ENCODE results near the gene HDAC4.

DNA sequence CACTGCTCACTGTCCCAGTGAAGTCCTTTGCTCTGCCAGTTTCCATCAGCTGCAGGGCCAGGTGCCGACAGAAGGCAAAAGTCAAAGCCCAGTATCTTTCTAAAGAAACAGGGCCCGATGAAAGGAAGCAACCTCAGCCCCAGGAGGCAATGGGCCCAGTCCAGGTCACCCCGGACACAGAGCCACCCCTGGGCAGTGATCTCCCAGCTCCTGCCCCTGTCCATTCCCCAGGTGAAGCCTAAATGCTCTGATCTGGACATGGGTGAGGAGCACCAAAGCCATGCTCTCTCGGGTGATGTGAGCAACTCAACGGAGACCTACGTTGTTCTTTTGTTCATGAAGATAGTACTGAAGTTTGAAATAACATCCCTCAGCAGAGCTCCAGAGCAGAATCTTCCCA lies 61.6 kb downstream of the HDAC4 start:
- TF ChIP-seq, protein P1, sequence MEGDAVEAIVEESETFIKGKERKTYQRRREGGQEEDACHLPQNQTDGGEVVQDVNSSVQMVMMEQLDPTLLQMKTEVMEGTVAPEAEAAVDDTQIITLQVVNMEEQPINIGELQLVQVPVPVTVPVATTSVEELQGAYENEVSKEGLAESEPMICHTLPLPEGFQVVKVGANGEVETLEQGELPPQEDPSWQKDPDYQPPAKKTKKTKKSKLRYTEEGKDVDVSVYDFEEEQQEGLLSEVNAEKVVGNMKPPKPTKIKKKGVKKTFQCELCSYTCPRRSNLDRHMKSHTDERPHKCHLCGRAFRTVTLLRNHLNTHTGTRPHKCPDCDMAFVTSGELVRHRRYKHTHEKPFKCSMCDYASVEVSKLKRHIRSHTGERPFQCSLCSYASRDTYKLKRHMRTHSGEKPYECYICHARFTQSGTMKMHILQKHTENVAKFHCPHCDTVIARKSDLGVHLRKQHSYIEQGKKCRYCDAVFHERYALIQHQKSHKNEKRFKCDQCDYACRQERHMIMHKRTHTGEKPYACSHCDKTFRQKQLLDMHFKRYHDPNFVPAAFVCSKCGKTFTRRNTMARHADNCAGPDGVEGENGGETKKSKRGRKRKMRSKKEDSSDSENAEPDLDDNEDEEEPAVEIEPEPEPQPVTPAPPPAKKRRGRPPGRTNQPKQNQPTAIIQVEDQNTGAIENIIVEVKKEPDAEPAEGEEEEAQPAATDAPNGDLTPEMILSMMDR (IDR thresholded peaks at IDR 0.05; ENCODE audit: insufficient read depth, low read length): no peak
- no peak for TF ChIP-seq GABPA (IDR thresholded peaks at IDR 0.05; ENCODE audit: low read depth)

Data from HL-60 (cell line).